EH (cell line): Measurements from ENCODE around the gene LRRC71.

Source experiments
- DNase-seq: peaks from one replicate; pipeline ENCODE4 v3.0.0-alpha.2; 2015; ENCODE audit warnings: low read depth

Gene LRRC71

GRCh38 chr1:156920233-156921052 is at the start of gene LRRC71:
TSS of gene LRRC71 (plus strand) at chr1:156920632. CDS start at chr1:156920804, 172 bp downstream.
- DNase-seq: peak; percentile 80

DNA sequence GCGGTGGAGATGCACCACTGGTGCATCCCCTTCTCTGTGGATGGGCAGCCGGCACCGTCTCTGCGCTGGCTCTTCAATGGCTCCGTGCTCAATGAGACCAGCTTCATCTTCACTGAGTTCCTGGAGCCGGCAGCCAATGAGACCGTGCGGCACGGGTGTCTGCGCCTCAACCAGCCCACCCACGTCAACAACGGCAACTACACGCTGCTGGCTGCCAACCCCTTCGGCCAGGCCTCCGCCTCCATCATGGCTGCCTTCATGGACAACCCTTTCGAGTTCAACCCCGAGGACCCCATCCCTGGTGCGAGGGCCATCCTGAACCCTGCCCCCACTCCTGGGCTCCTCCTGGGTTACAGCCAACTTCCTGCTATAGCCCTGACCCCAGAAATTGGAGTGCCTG is 46.8 kb upstream of the LRRC71 start:
- no peak for DNase-seq

DNA sequence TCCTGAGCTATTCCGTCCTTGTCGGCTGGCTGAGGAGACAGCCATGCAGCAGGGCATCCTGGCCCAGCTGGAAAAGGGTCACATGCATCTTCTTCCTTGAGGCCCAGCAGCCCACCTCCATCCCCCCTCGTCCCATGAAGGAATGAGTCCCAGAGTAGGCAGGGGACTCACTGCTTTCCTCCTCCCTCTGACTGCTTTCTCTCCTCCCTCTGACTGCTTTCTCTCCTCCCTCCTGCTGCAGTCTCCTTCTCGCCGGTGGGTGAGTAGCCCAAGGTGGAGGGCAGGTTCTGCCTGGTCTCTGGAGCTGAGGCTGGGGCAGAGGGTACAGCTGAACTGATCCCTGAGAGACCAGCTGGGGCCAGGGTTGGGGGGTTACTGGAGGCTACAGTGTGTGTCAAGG is 46.3 kb upstream of the LRRC71 start:
- no peak for DNase-seq

DNA sequence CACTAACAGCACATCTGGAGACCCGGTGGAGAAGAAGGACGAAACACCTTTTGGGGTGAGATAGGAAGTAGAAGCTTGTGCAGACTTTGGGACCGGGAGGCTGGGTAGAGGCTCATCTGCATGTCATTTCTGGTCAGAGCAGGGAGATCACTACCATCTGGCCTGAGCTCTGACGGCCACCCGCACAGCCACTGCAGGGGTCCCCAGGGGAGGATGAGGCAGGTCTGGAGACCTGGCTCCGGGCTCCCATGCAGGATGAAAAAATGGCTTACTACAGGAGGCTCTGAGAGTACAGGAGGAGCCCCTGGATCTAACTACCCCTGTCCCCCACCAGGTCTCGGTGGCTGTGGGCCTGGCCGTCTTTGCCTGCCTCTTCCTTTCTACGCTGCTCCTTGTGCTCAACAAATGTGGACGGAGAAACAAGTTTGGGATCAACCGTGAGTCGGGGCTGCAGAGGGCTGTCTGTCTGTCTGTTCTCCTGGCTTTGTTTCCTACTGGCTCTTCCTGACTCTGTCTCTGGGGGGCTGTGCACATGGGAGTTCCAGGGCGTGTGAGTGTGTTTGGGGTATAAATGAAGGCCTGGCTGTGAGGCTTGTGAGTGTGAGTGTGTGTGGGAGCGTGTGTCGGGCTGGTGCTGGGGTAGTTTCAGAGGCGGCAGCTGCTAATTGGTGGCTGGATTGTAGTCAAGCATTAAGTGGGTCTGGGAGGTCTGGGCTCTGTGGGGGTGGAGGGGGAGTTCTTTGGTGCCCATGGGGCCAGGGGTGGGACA is 45.7 kb upstream of the LRRC71 start:
- DNase-seq: no peak

DNA sequence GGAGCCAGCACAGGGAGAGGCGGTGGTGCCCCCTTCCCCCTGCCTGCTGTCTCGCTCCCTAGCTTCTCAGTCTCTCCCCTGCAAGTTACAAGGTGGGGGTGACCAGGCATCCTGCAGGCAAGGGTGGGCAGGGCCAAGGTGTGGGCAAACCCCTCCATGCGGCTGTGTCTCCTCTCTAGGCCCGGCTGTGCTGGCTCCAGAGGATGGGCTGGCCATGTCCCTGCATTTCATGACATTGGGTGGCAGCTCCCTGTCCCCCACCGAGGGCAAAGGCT is 45.2 kb upstream of the LRRC71 start:
- DNase-seq: no peak

DNA sequence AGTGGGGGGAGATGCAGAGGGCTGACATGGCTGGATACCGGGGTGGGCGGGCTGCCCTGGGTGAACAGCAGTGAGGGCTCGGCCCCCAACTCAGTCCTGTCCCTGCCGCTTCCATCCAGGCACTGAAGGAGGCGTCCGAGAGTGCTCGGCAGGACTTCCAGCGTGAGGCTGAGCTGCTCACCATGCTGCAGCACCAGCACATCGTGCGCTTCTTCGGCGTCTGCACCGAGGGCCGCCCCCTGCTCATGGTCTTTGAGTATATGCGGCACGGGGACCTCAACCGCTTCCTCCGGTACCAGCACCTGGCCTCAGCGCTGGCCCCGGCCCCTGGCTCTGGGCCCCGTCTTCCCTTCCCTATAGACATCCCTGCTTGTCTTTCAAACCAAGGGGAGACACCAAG is 44.2 kb upstream of the LRRC71 start:
- DNase-seq: no peak

- DNase-seq: no peak
Observed at GRCh38 chr1:156877433-156878170, 42.8 kb upstream of the LRRC71 start.

DNA sequence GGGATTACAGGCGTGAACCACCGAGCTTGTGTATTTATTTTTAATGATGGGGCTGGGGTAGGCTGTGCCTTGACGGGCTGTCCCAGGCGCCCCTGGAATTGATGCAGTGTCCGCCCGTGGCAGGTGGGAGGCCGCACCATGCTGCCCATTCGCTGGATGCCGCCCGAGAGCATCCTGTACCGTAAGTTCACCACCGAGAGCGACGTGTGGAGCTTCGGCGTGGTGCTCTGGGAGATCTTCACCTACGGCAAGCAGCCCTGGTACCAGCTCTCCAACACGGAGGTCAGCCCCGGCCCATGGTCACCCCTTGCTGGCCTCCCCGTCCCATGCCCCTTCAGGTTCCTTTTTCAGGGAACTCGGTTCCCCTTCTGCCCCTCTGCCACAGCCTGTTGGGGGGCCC is 40.6 kb upstream of the LRRC71 start:
- DNase-seq: no peak

- no peak for DNase-seq
Observed at GRCh38 chr1:156880473-156880872, 40.0 kb upstream of the LRRC71 start.

DNA sequence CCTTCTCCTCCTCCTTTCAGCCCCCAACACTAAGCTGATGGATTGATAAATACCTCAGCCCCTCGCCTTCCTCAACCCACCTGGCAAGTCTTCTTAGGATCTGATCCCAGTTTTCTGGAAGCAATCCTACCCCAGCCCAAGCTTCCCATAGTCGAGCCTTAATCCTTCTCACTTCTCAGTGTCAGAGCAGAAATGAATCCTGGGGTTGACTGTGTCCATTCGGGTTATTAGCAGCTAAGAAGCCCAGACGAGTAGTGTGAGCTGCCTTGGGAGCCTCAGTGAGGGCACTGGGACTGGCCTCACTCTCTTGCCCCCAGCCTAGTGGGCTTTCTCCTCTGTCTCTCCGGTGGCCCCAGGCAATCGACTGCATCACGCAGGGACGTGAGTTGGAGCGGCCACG is 39.3 kb upstream of the LRRC71 start:
- no peak for DNase-seq

- no peak for DNase-seq
Observed at GRCh38 chr1:156881663-156882062, 38.8 kb upstream of the LRRC71 start.

DNA sequence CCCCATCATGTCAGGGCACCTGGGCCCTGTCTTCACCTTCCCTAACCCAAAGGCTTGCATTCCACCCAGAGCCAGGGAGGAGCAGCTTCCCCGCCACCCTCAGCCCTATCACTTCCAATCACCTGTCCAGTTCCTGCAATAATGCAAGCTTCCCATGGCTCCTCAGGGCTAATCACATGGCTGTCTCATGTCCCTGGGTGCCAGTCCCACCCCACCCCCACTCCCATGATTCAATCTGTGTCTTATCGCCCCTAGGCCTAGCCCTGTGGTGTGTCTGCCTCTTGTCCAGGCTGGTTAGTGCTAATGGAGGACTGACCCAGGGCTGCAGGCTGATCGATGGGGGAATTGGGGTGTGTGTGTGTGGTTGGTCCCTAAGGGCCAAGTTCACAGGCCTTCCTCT is 37.9 kb upstream of the LRRC71 start:
- DNase-seq: no peak

GRCh38 chr1:156883919-156884318 is 36.5 kb upstream of the LRRC71 start:
- no peak for DNase-seq

DNA sequence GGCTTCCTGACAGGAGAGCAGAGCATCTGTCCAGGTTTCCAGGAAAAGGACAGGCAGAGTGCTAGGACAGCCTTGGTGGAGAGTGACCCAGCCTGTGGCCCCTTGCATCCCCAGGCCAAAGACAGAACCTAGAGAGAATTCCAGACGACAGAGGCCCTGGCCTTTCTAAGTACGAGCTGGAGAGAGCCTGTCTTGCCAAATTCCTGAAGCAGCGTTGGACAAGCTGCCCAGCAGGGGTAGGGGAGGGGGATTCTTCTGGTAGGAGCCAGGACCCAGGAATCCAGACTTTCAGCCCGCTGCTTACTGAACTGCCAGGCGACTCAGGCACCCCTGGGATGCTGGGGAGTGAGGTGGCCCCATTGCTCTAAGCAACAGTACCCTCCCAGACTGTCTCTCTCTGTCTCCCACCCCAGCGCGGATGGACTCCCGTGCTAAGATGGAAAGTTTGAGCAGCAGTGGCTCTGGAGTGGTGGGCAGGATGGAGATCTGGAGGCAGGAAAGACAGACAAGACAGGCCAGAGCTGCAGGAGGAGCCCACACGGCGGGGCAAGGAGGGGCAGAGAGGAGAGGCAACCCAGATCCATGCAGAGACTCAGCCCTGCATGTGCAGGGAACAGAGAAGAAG is 35.8 kb upstream of the LRRC71 start:
- no peak for DNase-seq

GRCh38 chr1:156885314-156885713 is 35.1 kb upstream of the LRRC71 start:
- peak; percentile 30 for DNase-seq

GRCh38 chr1:156885880-156886355 is 34.5 kb upstream of the LRRC71 start:
- DNase-seq: no peak

GRCh38 chr1:156886583-156887281 is 33.7 kb upstream of the LRRC71 start:
- DNase-seq: no peak

GRCh38 chr1:156887317-156887716 is 33.1 kb upstream of the LRRC71 start:
- no peak for DNase-seq

DNA sequence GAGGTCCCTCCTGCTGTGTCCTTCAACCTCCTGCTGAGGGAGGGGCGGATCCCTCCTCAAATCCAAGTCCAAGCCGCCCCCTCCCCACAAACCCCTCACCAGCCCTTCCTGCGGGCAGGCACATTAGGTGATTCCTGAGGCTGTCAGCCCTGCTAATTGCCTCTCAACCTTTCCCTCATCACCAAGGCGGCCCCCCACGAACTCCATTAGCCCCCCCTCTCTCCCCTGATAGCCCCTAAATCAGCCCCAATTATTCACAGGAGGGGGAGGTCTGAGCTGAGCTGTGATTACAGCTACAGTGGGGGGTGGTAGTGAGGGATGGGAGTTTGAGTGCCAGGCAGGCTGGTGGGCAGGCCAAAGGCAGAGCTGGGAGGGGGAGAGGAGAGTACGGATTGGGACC is 32.7 kb upstream of the LRRC71 start:
- DNase-seq: no peak

DNA sequence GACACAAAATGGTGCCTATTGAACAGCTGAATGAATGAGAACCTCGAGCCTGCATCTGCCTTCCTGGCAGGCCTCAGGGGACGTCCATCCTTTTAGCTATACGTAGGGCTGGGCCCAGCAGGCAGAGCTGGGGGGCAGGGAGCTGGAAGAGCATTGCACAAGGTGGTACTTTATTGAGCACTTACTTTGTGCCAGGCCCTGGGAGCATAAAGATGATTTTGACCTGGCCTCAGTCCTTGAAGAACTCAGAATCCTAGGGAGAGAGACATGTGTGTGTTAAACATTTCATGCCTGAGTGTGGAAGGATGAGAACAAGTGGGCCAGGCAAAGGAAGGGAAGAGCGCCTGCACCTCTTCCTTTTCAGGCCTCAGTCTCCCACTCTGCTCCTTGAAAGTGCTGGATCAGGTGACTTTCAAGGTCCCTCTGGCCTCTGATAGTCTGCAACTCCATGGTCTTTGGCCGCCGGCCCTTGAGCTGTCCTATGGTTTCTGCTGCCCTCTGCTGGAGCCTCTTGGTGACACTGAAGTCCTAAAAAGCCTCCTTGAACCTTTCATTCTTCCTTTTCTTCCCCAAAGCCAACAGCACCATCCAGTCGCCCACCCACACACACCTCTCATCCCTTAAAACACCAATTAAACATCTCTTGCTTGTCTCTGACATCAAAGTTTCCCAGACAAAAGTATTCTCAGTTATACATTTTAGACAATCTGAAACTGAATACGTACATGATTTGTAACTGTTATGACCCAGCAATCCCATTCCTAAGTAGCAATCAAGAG is 30.4 kb upstream of the LRRC71 start:
- peak; percentile 78 for DNase-seq
